ENCODE data around the gene ZNF316.

- TF ChIP-seq CTCF (conservative IDR thresholded peaks at IDR 0.05 in 1 of 2, IDR thresholded peaks at IDR 0.05 in 1 of 2; ENCODE audit: low read depth in 1 of 2, low read length in 2 of 2) (no peak), EZH2 (IDR thresholded peaks at IDR 0.05; ENCODE audit: low read length, missing control alignments) (no peak)
These were observed 1.9 kb downstream of the ZNF316 start for GRCh38 chr7:6639032-6639431.

Measured in fibroblast of lung (primary cell).